ENCODE results near the gene HEATR9.
"Not testable (repeated sequence)": the region's sequence is repeated elsewhere in the genome, so short reads cannot be mapped to it uniquely, and the experiment has no call there.

HEATR9 gene

GRCh38 chr17:35868737-35869136 lies at the start of gene HEATR9:
Gene HEATR9, minus strand, starts transcription at chr17:35868891. Its CDS starts 149 bp downstream, at chr17:35868742.
- no peak for DNase-seq (ENCODE audit: low read depth in 2 of 2)

GRCh38 chr17:35917519-35918213 lies 49.0 kb upstream of the HEATR9 start:
- DNase-seq (ENCODE audit: low read depth in 2 of 2): no peak

DNA sequence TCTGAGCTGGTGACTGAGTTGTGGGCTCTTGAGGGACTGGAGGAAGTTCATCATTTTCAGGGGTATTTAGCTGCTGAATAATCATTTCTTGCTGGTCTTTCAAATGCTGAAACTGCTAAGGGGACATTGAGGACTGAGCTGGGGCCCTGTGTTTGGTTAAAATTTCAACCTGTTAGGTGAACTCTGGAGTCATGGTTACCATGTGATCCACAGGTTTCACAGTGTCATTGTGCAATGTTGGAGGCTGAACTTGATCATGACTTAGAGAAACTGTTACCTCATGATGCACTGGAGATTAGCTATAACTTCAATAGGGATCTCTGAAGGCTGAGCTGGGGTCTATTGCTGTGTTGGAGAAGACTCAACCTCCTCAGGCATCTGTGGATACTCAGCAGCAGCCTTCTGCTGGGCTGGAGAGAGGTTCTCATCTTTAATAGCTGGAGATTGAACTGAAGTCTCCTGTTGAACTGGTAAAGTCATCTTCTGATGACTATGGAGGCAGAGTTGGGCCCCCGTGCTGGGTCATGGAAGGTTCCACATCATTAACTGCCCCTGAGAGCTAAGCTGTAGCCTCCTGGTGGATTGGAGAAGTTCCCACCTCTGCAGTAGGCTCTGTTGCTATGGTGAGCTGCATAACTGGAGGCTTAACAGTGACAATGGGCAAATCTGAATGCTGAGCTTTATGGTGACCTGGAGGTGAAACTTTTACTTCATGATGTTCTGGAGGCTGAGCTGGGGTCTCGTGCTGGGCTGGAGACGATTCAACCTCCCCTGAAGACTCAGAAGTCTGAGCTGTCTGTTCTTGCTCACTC lies 46.7 kb upstream of the HEATR9 start:
- no peak for DNase-seq (ENCODE audit: low read depth in 2 of 2)

DNA sequence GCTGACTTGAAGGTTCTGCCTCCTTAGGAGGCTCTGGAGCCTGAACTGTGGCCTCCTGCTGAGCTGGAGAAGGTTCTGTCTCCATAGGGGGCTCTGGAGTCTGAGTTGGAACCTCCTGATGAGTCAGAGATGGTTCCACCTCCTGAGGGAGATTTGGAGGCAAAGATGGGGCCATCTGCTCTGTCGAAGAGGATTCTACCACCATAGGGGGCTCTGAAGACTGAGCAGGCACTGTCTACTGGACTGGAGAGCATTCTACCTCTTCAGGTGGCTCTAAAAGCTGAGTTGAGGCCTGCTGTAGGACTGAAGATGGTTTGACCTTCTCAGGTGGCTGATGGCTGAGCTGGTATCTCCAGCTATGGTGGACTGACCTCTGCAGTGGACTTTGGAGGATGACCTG lies 45.7 kb upstream of the HEATR9 start:
- DNase-seq (ENCODE audit: low read depth in 2 of 2): no peak

DNA sequence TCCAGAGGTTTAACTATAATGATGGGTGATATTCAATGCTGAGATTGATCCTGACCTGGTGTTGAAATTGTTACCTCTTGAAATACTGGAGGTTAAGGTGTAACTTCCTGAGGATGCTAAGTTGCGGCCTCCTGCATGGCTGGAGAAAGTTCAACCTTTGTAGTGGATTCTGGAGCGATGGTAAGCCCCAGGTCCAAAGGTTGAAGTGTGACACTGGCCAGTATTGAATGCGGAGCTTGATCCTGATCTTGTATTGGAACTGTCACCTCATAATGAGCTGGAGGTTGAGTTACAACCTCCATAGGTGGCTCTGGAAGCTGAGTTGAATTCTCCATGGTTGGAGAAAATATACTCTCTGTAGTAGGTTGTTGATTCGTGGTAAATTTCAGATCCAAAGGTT lies 44.9 kb upstream of the HEATR9 start:
- DNase-seq (ENCODE audit: low read depth in 2 of 2): no peak

- DNase-seq (ENCODE audit: low read depth in 2 of 2): no peak
Observed at GRCh38 chr17:35912942-35913341, 44.3 kb upstream of the HEATR9 start.

- DNase-seq (ENCODE audit: low read depth in 2 of 2): no peak
Observed at GRCh38 chr17:35912339-35912912, 43.7 kb upstream of the HEATR9 start.

- DNase-seq (ENCODE audit: low read depth in 2 of 2): no peak
Observed at GRCh38 chr17:35909408-35909807, 40.7 kb upstream of the HEATR9 start.

DNA sequence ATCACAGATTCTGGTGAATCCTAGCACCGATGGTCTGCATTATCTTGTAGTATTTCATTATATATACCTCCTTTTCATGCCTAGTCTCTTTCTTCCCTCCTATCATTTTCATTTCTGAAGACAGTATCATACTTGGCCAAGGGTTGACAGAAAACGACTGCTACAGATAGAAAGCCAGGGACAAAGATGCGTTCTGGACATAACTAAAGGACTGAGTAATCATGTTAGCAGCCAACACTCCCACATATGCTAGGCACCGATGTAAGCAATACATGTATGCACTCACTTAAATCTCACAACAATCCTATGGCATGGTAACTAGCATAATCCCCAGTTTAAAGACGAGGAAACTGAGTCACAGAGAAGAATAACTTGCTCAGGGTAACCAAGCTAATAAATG lies 39.0 kb upstream of the HEATR9 start:
- no peak for DNase-seq (ENCODE audit: low read depth in 2 of 2)

DNA sequence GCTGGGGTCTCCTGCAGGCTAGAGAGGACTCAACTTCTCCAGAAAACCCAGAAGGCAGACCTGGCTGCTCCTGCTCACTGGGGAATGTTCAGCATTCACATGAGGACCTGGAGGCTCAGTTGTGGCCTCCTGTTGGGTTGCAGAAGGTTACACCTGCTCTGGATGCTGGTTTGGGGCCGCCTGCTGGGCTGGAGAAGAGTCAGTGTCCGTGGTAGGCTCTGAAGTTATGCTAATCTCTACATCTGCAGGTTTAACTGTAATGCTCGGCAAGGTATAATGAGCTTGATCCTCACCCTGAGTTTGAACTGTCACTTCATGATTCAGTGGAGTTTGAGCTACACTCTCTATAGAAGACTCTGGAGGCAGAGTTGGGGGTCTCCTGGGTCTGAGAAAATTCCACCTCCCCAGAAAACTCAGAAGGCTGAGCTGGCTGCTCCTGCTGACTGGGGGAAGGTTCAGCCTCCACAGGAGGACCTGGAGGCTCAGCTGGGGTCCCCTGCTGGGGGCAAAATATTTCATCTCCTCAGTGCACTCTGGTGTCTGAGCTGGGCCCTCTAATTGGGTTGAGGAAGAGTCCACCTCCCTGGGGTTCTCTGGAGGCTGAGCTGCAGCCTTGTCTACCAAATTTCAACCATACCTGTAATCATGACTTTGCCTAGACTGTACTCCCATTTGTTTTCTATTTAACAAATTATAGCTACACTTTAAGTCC lies 38.4 kb upstream of the HEATR9 start:
- DNase-seq (ENCODE audit: low read depth in 2 of 2): no peak

GRCh38 chr17:35906191-35906925 lies 37.7 kb upstream of the HEATR9 start:
- no peak for DNase-seq (ENCODE audit: low read depth in 2 of 2)

DNA sequence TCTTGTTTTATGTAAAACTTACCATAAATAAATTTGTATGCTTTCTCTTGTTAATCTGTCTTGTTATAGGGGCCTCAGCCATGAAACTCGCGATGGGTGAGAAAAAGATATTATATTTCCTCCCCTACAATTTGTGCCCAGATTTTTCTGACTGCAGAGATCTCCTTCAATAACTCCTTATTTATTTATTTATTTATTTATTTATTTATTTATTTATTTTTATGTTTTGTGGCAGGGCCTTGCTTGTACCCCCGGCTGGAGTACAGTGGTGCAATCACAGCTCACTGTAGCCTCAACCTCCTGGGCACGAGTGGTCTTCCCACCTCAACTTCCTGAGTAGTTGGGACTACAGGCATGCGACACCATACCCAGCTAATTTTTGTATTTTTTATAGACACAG lies 34.8 kb upstream of the HEATR9 start:
- DNase-seq (ENCODE audit: low read depth in 2 of 2): no peak

- no peak for DNase-seq (ENCODE audit: low read depth in 2 of 2)
Observed at GRCh38 chr17:35901631-35902175, 33.0 kb upstream of the HEATR9 start.

- no peak for DNase-seq (ENCODE audit: low read depth in 2 of 2)
Observed at GRCh38 chr17:35900708-35901480, 32.2 kb upstream of the HEATR9 start.

GRCh38 chr17:35900280-35900679 lies 31.6 kb upstream of the HEATR9 start:
- no peak for DNase-seq (ENCODE audit: low read depth in 2 of 2)

DNA sequence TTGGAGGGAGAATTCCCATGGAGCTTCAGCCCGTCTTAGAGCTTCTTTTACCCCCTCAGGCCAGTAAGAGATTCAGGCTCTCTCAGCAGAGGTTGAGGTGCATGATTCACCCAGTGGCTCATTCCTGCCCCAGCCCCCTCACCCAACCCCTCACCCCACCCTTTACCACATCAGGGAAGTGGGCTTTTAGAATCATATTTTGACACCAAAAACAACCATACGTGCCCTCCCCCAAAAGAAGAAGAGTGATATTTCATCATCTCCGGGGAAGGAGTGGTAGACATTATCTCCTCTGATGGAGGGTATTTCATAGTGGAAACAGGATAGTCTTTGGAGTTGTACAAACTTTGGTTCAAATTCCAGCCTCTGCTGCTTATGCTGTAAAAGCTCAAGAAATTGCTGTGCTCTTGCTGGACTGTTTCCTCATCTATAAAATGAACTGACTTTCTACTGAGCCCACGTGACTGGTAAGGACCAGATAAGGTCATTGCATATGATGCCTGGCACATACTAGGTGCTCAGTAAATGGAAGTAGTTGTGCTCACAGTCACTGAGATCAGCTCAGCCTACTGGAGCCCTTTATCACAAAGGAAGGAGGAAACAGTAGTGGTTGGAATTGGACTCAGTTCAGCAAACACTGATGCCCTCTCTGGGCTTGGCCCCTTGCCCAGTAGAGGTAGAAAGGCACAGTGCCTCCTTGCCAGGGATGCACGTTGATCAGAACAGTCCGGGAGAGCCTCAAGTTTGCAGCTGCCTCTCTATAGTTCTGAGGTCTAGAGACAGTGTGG lies 29.8 kb upstream of the HEATR9 start:
- no peak for DNase-seq (ENCODE audit: low read depth in 2 of 2)

GRCh38 chr17:35897772-35898171 lies 29.1 kb upstream of the HEATR9 start:
- DNase-seq (ENCODE audit: low read depth in 2 of 2): not testable (repeated sequence)

DNA sequence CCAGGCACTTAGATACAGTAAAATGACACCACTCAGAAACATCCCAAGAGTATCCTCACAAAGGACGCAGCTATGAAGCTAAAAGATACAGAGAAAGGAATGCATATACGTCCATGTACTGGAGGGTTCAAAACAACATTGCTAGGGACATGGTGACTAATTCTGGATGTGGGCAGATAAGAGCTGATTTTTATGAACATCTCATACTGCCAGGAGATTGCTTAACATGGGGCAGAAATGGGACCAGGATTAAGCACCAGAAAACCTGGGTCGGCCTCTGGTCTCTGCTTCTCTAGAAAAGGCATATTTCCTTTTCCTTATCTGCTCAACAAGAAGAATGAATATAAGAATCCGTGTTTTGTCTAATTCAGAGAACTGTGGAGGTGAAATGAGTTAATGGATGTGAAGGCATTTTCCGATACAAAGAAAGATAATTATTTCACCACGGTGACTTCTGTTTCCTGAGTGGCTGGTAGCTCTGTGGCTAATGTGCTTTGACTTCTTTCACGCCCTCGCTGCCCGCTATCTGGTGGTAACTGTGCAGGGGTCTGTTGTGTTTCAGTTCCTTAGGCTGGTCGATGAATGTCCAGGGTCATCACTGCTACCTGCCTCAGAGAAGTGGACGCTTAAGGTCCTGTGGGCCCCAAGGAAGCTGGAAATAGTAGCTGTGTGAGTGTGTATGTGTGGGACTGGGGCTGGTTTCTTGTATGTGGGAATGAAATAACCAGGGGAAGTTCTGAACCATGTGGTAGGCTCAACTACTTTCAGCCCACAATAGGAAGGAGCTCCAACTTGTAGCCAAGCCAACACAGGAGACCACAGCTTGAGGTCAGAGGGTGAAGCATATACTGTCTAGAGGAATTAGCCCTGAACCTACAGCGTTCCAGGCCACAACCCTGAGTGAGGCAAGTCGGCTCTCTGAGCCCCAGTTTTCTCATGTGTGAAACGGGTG lies 27.2 kb upstream of the HEATR9 start:
- DNase-seq (ENCODE audit: low read depth in 2 of 2): no peak

- DNase-seq (ENCODE audit: low read depth in 2 of 2): no peak
Observed at GRCh38 chr17:35894206-35894605, 25.5 kb upstream of the HEATR9 start.

Measured in stimulated activated CD4-positive, alpha-beta T cell treated with anti-CD3 and anti-CD28 coated beads, Interleukin-1b, Interleukin-23, amount 100 ng/mL, for 1 hour (primary cell).